HG03066 (cell line): ENCODE measurements around the gene TMEM140.
"Not testable (repeated sequence)": the region's sequence is repeated elsewhere in the genome, so short reads cannot be mapped to it uniquely, and the experiment has no call there.

ENCODE experiments used
- ATAC-seq: cut with Tn5 transposase; IDR thresholded peaks from one replicate; pipeline ENCODE4 v1.9.1; 2021; ENCODE audit warnings: low read depth; ENCODE audit not compliant: unreplicated experiment

Gene TMEM140

DNA sequence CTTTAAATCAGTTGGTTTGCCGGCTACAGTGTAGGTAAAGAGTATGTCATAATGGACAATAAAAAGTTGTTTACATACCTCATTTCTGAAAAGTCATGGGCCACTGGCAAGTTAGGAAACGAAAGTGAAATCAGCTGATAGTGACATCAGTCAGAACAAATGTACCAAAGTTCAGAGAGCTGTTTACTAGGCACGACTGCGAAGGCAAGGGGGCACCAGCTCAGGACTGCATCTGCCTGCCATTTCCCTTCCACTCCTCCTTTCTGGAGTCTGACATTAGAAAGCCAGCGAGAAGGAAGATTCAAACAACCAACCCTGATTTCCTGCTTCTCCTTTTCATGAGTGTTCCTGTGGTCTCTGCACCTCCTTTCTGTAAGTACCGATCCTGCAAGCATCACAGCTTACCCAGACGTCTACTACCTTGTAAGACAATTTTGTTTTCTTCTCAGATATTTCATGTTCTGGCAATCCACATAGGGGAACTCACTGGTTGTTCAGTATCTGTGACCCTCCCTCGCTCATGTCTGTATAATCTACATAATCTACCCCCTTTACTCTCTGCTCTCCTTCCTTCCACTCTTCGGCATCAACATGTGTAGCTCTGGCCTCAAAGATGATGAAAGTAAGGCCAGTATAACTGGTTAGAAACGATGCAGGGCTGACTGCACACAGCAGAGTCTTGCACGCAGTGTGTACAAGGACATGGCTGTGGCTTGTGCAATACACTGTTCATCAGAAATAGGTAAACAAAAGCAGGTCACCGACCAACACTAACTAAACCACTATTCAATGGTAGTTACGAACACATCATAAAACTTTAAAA lies at the start of gene TMEM140:
TMEM140 (plus strand) TSS at position 174 of the 823 bp plus-strand sequence. CDS start 16,370 bp downstream, outside the sequence.
- ATAC-seq = peak; percentile 71

DNA sequence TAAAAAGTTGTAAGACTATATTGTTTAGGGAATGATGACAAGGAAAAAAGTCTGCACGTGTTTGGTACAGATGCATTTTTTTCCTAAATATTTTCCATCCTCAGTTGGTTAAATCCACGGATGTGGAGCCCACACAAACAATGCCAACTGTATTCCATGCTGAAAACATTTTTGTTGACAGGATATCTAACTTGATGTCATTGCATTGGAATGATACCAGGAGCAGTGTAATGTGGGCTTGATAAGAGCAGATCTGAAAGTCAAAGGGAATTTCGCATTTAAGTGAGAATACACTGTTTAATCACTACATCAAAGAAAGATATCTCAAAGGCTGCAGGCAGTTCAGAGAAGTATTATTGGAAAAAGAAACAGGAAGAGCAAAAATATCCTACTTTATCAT lies 49.5 kb upstream of the TMEM140 start:
- ATAC-seq = no peak

DNA sequence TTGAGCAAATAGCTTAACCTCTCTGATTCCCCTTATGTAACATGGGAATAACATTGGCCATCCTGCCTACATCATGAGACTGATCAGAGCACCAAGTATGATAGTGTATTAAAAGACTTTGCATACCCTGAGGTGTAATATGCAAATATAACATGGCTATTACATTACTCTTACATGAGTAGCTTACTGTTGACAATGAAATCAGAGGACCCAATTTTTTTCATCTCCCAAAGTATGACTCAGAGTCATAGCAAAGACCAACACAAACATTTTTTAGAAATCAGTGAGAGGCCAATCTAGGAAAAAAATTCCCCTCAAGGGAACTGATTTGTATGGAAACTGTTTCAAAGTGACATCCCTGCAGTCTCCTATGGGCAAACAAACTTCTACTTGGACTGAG lies 47.0 kb upstream of the TMEM140 start:
- no peak for ATAC-seq

DNA sequence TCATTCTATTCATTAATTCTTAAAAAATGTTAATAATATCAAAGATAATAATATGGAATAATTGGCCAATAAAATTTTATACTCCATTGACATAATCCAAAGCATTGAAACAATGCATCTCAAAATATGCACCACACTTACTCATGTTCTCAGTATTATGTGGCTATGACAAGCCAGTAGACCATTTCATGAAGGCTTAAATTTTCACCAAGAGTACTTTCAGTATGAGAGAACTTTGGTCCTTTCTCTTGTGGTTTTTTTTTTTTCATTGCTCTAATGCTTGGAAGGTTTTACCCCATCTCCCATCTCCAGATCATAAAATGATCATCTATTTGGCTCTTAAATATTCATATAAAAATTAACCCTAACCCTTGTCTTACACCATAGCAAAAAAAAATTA lies 45.5 kb upstream of the TMEM140 start:
- ATAC-seq = no peak

DNA sequence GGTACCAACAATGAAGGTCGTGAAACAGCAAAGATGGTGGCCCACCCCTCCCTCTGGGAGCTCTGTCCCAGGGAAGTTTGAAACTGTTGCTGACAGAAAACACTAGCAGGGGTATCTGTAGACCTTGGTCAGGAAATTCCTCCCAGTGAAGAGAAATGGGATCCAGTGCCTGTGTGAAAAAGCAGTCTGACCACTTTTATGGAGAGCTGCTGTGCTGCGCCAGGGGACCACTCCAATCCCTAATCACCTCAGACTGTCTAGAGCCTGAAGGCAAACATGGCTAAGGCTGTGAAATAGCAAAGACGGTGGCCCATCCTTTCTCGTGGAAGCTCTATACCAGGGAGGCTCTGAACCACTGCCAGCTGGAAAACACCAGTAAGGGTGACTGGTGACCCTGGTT lies 38.3 kb upstream of the TMEM140 start:
- no peak for ATAC-seq

DNA sequence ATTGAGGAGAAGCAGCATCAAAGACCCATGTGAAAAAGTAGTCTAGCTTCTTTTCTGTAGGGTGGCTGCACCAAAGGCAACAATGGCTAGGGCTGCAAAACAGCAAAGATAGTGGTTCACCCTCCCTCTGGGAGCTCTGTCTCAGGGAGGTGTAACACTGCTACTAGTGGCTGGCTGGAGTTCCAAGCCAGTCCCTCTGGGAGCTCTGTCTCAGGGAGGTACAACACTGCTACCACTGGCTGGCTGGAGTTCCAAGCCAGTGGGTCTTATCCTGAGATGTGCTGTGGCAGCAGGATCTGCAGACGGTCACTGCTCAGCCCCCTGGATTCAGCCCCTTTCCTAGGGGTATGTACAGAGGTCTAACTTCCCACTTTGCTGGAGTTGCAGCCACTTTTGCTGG lies 37.9 kb upstream of the TMEM140 start:
- no peak for ATAC-seq

DNA sequence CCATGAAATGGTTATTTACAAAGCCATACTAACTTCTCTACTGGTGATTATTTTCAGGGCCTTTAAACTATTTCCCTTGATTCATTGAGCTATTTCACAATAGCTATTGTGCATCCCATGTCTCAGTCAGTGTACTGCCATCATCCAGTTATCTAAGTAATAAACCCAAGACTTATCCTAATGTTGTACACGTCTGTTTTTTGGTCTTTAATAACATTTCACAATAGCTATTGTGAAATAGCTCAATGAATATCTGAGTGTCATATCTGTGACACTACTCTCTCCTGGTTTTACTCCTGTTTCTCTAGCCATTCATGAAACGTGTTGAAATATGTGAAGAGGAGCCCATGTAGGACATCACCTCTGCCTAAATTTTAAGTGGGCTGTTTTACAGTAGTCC lies 36.5 kb upstream of the TMEM140 start:
- ATAC-seq = no peak

DNA sequence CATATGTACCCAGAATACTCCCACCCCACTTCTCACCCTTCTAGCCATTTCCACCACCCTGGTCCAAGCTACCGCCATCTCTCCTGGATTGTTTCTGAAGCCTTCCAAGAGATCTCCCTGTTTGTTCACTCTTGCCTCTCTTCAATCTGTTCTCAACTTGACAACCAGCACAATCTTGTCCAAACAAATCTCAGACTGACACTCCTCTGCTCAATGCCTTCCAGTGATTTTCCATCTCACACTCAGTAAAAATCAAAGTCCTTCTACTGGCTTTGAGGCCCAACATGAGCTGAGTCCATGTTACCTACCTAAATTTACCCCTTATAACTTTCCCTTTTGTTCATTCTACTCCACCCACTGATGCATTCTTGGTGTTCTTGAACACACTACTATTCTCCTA lies 33.2 kb upstream of the TMEM140 start:
- no peak for ATAC-seq

DNA sequence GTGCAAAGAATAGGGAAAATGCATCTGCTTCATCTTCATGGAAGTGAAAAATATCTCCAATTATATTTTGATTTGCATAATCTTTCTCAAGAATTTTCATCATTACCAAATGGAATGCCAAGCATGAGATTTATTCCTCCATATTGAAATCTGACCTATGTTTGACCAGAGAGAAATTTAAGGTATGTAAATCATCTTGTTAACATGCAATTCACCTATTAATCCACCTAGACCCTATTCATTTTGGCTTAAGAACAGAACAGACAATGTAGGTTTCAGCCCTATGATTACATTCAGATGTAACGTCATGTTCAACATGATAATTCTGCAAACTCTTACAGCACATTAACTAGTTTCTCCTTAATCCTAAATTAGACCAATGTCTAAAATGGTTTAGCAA lies 30.8 kb upstream of the TMEM140 start:
- ATAC-seq = no peak

DNA sequence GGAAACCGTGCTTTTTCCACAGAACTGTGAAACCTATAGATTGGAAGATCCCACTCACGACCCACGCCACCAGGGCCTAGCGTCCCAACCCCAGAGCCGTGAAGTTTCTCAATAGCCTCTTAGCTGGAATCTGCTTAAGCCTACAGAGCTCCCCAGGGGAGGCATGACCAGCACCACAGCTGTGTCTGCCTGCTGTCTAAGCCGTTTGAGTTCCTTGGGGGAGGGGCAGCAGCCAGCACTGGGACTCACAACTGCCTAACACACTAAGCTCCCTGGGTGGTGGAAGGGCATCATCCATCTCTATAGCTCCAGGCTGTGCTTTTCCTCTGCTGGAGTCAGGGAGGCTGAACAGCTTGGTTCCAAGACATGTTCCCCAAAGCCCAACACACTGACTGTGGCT lies 26.0 kb upstream of the TMEM140 start:
- no peak for ATAC-seq

DNA sequence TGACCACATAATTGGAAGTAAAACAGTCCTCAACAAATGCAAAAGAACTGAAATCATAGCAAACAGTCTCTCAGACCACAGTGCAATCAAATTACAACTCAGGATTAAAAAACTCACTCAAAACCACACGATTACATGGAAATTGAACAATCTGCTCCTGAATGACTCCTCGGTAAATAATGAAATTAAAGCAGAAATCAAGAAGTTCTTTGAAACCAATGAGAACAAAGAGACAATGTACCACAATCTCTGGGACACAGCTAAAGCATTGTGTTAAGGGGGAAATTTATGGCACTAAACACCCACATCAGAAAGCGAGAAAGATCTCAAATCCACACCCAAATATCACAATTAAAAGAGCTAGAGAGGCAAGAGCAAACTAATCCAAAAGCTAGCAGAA lies 23.2 kb upstream of the TMEM140 start:
- not testable (repeated sequence) for ATAC-seq

DNA sequence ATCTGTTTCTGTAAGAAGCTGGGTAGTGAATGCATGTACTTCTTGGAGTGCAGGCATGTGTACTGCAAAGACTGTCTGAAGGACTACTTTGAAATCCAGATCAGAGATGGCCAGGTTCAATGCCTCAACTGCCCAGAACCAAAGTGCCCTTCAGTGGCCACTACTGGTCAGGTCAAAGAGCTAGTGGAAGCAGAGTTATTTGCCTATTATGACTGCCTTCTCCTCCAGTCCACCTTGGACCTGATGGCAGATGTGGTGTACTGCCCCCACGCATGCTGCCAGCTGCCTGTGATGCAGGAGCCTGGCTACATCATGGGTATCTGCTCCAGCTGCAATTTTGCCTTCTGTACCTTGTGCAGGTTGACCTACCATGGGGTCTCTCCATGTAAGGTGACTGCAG lies 18.9 kb upstream of the TMEM140 start:
- ATAC-seq = no peak

DNA sequence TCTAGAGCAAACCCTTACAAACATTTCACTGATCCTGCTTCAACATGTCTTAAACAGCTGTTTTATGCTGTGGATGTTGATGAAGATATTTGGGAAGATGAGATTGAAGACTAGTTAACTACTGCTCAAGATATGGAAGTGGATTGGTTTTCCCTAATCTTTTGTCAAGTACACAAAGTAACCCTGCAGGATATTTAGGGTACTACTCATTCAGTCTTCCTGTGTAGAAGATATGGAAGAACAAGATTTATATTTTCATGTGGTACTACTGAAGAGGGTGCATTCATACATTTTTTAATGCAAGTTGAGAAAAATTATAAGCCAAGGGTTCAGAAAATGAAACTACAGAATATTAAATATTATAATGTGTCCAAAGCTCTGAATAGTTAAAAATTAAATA lies 18.3 kb upstream of the TMEM140 start:
- ATAC-seq = no peak

DNA sequence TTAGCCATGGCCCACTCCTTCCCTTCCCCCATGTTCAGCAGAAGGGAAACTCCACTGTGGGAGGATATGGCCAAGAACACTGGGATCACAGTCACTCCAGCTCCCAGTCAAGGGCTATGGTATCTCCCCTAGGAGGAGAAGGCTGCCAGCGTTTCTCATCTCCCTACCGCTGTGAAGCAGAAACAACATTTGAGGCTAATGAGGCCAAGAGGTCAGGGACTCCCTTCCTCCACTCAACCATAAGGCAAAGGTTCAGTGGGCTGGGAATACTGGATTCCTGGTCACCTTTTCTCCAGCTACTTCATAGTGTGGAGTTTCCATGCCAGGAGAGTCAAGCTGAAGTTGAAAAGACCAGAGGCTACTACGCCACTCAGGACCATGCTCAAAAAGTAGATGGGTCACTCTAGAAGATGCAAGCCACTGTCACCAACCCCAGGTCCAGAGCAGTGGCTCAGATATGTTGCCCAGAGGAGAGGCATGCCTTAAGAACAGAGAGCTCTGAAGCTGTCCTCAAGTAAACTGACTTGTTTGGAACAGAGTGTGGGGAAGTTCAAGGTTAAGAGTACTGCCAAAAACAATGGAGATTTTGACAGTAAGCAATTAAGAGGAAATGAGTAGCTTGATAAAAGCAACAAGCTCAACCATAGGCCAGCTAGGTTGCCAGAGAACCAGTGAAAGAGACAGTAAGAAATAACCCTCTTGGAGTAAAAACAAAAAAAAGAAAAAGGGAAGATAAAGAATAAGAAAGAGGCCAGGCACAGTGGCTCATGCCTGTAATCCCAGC lies 3.8 kb upstream of the TMEM140 start:
- no peak for ATAC-seq

DNA sequence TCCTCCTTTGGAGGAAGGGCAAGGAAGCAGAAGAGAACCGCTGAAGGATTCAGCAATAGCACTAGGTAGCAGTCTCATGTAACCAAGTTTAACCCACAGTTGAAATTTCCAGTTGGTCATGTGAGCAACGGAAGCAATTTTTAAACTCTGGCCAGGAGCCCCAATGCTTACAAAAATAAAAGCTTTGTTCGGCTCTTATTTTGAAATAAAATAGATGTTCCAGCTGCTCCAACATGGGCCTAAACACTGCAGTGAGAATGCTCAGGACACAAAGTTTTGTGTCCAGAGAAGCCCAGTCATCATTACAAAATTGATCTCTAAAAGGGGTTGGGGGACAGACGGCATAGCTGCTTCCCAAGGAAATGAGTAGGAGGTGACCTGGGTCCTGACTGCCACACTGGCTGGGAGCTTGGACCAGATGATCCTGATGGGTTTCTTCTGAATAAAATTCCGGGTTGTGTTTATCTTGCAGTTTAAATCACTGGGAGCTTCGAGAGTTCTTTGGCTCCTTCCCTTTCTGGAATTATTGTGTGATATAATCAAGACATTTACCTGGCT lies 452 bp upstream of the TMEM140 start:
- ATAC-seq = peak; percentile 14

DNA sequence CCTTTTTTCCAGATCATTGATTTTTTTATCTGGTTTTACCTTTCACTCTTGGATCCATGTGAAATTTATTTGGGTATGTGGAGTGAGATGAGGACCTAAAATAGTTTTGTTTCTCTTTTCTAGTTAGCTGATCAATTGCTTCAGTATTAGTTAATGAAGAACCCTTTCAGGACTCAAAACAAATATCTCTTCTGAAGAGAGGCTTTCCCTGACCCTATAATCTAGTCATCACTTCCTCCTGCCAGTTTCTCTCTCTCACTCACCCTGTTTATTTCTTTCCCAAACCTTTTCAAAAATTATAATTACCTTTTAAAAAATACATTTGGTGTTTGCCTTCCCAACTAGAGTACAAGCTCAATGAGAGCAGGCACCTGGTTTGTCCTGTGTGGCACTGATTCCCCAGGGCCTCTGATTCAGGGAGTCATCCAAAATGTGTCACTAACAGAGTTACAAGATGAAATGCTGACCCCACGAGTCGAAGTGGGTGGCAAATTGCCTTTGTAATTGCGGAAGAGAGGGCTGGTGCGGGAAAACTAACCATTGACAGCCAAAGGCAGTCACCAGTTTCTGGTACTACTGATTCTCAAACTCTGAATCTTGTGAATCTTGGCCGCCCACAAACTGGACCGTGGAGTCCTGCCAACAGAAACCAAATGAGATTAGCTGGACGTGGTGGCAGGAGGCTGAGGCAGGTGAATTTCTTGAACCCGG lies 2.4 kb downstream of the TMEM140 start:
- no peak for ATAC-seq

DNA sequence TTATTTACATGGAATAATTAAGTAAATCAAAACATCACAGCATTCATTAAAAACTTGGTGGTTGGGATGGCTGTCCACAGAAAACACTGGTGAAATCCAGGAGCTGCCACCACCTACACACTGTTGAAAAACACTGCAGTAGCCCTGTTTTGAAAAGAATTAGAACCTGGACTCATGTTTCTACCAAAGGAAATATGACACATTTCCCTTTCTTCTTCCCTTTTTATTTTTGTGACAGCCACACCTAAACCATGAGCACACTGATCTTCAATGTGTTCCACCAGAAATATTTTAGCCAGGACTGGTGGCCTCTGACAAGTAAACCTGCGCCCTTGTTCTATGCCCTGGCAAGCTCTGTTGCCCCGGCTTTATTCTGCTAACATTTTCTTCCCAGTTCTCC lies 3.3 kb downstream of the TMEM140 start:
- no peak for ATAC-seq

DNA sequence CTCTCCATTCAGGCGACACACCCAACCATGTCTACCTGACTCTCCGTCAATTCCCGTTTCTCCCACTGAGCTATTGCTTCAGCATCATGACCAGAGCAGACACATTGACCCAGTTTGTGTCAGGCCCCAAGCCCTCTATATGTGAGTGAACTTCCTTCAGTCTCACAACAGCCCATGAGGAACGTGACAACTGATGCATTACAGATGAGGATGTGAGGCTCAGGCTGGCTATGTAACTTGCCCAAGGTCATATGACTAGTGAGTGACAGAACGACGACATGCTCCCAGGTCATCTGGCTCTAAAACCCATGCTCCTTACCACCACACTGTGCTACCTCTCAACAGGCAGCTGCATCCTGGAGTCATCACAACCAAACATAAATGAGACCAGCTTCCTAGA lies 3.7 kb downstream of the TMEM140 start:
- no peak for ATAC-seq

DNA sequence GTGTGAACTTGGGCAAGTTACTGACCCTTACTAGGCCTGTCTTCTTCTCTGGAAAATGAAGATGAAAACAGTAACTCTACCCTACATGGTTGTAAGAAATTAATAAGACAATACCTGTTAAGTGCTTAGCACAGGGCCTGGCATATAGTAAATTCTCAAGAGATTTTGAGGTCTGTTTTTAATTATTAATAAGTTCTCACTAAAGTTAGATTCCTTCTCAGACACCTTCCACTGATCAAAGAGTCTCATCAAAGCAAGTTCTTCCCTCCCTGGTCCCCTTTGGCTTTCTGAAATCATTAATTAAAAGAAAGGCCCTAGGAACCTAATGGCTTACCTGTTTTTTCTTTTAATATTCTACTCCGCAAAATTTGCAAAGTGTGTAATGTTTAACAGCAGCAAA lies 4.6 kb downstream of the TMEM140 start:
- no peak for ATAC-seq

DNA sequence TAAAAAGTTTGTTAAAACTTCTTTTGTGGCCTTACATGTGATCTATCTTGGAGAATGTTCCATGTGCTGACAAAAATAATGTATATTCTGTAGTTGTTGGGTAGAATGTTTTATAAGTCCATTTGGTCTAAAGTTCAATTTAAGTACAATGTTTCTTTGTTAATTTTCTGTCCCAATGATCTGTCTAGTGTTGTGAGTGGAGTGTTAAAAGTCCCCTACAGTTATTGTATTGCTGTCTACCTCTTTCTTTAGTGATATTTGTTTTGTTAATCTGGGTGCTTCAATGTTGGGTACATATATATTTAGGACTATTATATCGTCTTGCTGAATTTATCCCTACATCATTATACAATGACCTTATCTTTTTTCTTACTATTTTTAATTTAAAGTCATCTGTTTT lies 6.9 kb downstream of the TMEM140 start:
- ATAC-seq = no peak

DNA sequence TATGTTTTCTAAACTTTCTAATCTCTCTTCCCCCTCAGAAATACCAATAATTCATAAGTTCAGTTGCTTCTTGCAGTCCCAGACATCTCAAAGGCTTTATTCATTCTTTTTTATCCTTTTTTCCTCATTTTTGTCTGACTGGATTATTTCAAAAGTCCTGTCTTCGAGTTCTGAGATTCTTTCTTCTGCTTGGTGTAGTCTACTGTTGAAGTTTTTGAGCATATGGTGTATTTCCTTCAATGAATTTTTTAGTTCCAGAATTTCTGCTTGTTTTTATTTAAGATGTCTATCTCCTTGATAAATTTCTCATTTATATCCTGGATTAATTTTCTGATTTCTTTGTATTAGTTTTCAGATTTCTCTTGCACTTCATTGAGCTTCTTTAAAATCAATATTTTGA lies 8.4 kb downstream of the TMEM140 start:
- ATAC-seq = no peak
